Ishikawa (cell line): ENCODE measurements around the gene NKAIN2.

ENCODE experiments used
- EP300 ChIP-seq: IDR thresholded peaks from 2 replicates; pipeline ENCODE4 v1.6.1; 2012; ENCODE audit warnings: borderline replicate concordance
- NFIC ChIP-seq: IDR thresholded peaks from 2 replicates; pipeline ENCODE4 v1.6.1; 2012
- TAF1 ChIP-seq: IDR thresholded peaks from 2 replicates; pipeline ENCODE4 v1.6.1; 2012; ENCODE audit warnings: low read depth, mild to moderate bottlenecking
- TCF12 ChIP-seq: IDR thresholded peaks from 2 replicates; pipeline ENCODE4 v1.6.1; 2012; ENCODE audit warnings: low read depth
- YY1 ChIP-seq: IDR thresholded peaks from 2 replicates; pipeline ENCODE4 v1.6.1; 2012; ENCODE audit warnings: low read depth
- ZBTB7A ChIP-seq: IDR thresholded peaks from 2 replicates; pipeline ENCODE4 v1.6.1; 2012; ENCODE audit warnings: low read depth
- TF ChIP-seq, protein P1 (sequence below): IDR thresholded peaks from 2 replicates; pipeline ENCODE4 v1.6.1; 2012
- TF ChIP-seq, protein P2 (sequence below): IDR thresholded peaks from 2 replicates; pipeline ENCODE4 v1.6.1; 2012; ENCODE audit warnings: low read depth, mild to moderate bottlenecking

GRCh38 chr6:124676033-124676432 lies 872.4 kb downstream of the NKAIN2 start:
- TF ChIP-seq EP300 = no peak
- no peak for TF ChIP-seq ZBTB7A
- no peak for TF ChIP-seq NFIC
- no peak for TF ChIP-seq YY1
- TF ChIP-seq, protein P1, sequence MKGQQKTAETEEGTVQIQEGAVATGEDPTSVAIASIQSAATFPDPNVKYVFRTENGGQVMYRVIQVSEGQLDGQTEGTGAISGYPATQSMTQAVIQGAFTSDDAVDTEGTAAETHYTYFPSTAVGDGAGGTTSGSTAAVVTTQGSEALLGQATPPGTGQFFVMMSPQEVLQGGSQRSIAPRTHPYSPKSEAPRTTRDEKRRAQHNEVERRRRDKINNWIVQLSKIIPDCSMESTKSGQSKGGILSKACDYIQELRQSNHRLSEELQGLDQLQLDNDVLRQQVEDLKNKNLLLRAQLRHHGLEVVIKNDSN = no peak
- TF ChIP-seq TCF12 = no peak
- TF ChIP-seq, protein P2, sequence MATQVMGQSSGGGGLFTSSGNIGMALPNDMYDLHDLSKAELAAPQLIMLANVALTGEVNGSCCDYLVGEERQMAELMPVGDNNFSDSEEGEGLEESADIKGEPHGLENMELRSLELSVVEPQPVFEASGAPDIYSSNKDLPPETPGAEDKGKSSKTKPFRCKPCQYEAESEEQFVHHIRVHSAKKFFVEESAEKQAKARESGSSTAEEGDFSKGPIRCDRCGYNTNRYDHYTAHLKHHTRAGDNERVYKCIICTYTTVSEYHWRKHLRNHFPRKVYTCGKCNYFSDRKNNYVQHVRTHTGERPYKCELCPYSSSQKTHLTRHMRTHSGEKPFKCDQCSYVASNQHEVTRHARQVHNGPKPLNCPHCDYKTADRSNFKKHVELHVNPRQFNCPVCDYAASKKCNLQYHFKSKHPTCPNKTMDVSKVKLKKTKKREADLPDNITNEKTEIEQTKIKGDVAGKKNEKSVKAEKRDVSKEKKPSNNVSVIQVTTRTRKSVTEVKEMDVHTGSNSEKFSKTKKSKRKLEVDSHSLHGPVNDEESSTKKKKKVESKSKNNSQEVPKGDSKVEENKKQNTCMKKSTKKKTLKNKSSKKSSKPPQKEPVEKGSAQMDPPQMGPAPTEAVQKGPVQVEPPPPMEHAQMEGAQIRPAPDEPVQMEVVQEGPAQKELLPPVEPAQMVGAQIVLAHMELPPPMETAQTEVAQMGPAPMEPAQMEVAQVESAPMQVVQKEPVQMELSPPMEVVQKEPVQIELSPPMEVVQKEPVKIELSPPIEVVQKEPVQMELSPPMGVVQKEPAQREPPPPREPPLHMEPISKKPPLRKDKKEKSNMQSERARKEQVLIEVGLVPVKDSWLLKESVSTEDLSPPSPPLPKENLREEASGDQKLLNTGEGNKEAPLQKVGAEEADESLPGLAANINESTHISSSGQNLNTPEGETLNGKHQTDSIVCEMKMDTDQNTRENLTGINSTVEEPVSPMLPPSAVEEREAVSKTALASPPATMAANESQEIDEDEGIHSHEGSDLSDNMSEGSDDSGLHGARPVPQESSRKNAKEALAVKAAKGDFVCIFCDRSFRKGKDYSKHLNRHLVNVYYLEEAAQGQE = no peak
- no peak for TF ChIP-seq TAF1
